ENCODE results near the gene NGEF.

Gene NGEF

GRCh38 chr2:232850039-232850438 is 163.0 kb downstream of the NGEF start:
- no peak overlapping the region for H3K27ac ChIP-seq
- TF ChIP-seq CTCF (conservative IDR thresholded peaks at IDR 0.05): no peak
- no peak for TF ChIP-seq ZFX (IDR thresholded peaks at IDR 0.05)

GRCh38 chr2:232846055-232846454 is 167.0 kb downstream of the NGEF start:
- no peak overlapping the region for H3K27ac ChIP-seq
- TF ChIP-seq ZFX (IDR thresholded peaks at IDR 0.05) (no peak), CTCF (conservative IDR thresholded peaks at IDR 0.05) (no peak)

GRCh38 chr2:232843834-232844233 is 169.2 kb downstream of the NGEF start:
- TF ChIP-seq ZFX (IDR thresholded peaks at IDR 0.05): no peak
- peak; percentile 1; the same call in 1 of the 2 replicates for TF ChIP-seq CTCF (conservative IDR thresholded peaks at IDR 0.05)

GRCh38 chr2:232842689-232843088 is 170.4 kb downstream of the NGEF start:
- H3K27ac ChIP-seq: no peak overlapping the region
- TF ChIP-seq CTCF (conservative IDR thresholded peaks at IDR 0.05) (no peak), ZFX (IDR thresholded peaks at IDR 0.05) (no peak)

More at GRCh38 chr2:232843834-232844233, 169.2 kb downstream of the NGEF start:
- H3K27ac ChIP-seq: no peak overlapping the region

- no peak overlapping the region for H3K27ac ChIP-seq
- TF ChIP-seq ZFX (IDR thresholded peaks at IDR 0.05): no peak
- no peak for TF ChIP-seq CTCF (conservative IDR thresholded peaks at IDR 0.05)
Measured at GRCh38 chr2:232839411-232840079, 173.5 kb downstream of the NGEF start.

GRCh38 chr2:232838406-232838874 is 174.6 kb downstream of the NGEF start:
- no peak for TF ChIP-seq CTCF (conservative IDR thresholded peaks at IDR 0.05)
- TF ChIP-seq ZFX (IDR thresholded peaks at IDR 0.05): no peak
- H3K27ac ChIP-seq: no peak overlapping the region

- TF ChIP-seq CTCF (conservative IDR thresholded peaks at IDR 0.05): no peak
- TF ChIP-seq ZFX (IDR thresholded peaks at IDR 0.05): no peak
- H3K27ac ChIP-seq: no peak overlapping the region
Measured at GRCh38 chr2:232836934-232837333, 176.1 kb downstream of the NGEF start.
